Stimulated activated effector memory CD8-positive, alpha-beta T cell treated with anti-CD3 and anti-CD28 coated beads, Interleukin-12 subunit alpha, Interleukin-12 subunit beta, amount 100 ng/mL, for 72 hours (primary cell): ENCODE results near the gene PRDM9.
"Not testable (repeated sequence)": the region's sequence is repeated elsewhere in the genome, so short reads cannot be mapped to it uniquely, and the experiment has no call there.

Experiments used
- ATAC-seq: fragments of 150-1000 bp; cut with Tn5 transposase; 2 replicates; pipeline ENCODE4 v1.10.0; 2021
- DNase-seq, 2 donors: peaks; one replicate each; pipeline ENCODE4 v3.0.0; 2021 to 2022; ENCODE audit warnings: low spot score in 2 of 2
- H3K27ac Mint-ChIP-seq: one replicate; pipeline ENCODE4 v1.8.0; 2022; ENCODE audit warnings: mild to moderate bottlenecking, mixed read lengths
- H3K36me3 Mint-ChIP-seq: one replicate; pipeline ENCODE4 v1.8.0; 2022; ENCODE audit warnings: mild to moderate bottlenecking, mixed read lengths
- H3K4me1 Mint-ChIP-seq: one replicate; pipeline ENCODE4 v1.8.0; 2022; ENCODE audit warnings: mixed read lengths
- H3K4me3 Mint-ChIP-seq: one replicate; pipeline ENCODE4 v1.8.0; 2022; ENCODE audit warnings: mild to moderate bottlenecking, mixed read lengths
- H3K9me3 Mint-ChIP-seq: one replicate; pipeline ENCODE4 v1.8.0; 2022; ENCODE audit warnings: mixed read lengths

The PRDM9 gene

GRCh38 chr5:23507278-23507685, at the start of gene PRDM9:
PRDM9 (plus strand) TSS chr5:23507609; CDS start chr5:23509034, 1,425 bp downstream.
- no peaks in the 10 kb centered on the region for H3K4me1 Mint-ChIP-seq
- no peak within 1 kb of the TSS for H3K27ac Mint-ChIP-seq
- H3K9me3 Mint-ChIP-seq: peaks cover 15% of the 10 kb centered on the region
- DNase-seq: no peak
- no peaks in the 10 kb centered on the region for H3K36me3 Mint-ChIP-seq
- peak; percentile 24 for ATAC-seq
- no peak within 1 kb of the TSS for H3K4me3 Mint-ChIP-seq

DNA sequence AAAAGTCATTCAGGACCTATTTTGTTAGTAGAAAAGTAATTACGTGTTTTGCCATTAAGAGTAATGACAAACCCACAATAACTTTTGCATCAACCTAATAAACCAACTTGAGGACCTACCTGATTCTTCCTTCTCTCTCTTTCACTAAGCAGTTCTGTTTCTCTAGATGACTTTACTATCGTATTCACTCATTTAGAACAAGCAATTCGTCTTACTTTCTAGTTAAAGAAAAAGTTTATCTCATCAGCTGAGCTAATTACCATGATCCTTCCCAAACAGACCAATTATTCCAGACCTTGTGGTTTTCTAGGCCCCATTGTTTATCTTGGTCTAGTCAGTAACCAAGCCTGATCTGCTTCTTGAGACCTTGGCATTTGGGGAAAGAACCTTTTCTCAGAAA, 49.6 kb upstream of the PRDM9 start:
- Mint-ChIP-seq H3K9me3 (peaks cover 27% of the 10 kb centered on the region), H3K36me3 (no peaks in the 10 kb centered on the region), H3K27ac (no peak overlapping the region), H3K4me1 (no peaks in the 10 kb centered on the region), H3K4me3 (no peak overlapping the region)
- ATAC-seq (no peak), DNase-seq (no peak)

- Mint-ChIP-seq H3K4me1 (no peaks in the 10 kb centered on the region), H3K9me3 (peaks cover 23% of the 10 kb centered on the region), H3K27ac (no peak overlapping the region), H3K36me3 (no peaks in the 10 kb centered on the region), H3K4me3 (no peak overlapping the region)
- ATAC-seq (no peak), DNase-seq (no peak)
These were observed 48.2 kb upstream of the PRDM9 start for GRCh38 chr5:23459214-23459613.

- H3K36me3 Mint-ChIP-seq: no peaks in the 10 kb centered on the region
- H3K9me3 Mint-ChIP-seq: peaks cover 20% of the 10 kb centered on the region
- H3K4me3 Mint-ChIP-seq: no peak overlapping the region
- H3K4me1 Mint-ChIP-seq: no peaks in the 10 kb centered on the region
- no peak overlapping the region for H3K27ac Mint-ChIP-seq
- no peak for DNase-seq
- no peak for ATAC-seq
These were observed 45.8 kb upstream of the PRDM9 start for GRCh38 chr5:23461576-23461975.

DNA sequence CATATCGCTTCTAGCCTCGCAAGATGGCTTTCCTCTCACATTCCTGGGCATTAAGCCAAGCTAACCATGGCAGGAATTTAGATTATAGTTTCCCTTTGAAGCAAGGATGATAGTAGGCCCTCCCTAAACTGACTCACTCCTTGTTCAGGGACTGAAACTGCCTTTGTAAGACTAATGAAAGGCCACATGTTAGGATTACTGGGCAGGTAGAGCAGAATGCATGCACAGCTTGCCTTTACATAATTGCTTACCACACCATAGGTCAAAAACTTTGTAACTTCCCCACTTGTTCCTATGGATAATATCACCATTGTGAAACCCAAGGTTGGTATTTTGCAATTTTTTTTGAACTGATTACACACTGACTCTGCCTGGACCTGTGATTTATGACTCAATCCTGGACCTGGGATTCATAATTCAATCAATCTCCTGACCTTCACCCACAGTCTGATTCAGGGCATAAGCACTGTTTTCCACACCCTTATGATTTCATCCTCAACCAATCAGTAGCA, 41.0 kb upstream of the PRDM9 start:
- Mint-ChIP-seq H3K4me3 (no peak overlapping the region), H3K9me3 (peaks cover 22% of the 10 kb centered on the region), H3K27ac (no peak overlapping the region), H3K36me3 (no peaks in the 10 kb centered on the region), H3K4me1 (no peaks in the 10 kb centered on the region)
- ATAC-seq (no peak), DNase-seq (no peak)

GRCh38 chr5:23468658-23469057, 38.8 kb upstream of the PRDM9 start:
- H3K36me3 Mint-ChIP-seq: no peaks in the 10 kb centered on the region
- ATAC-seq (no peak), DNase-seq (no peak)
- H3K9me3 Mint-ChIP-seq: peaks cover 16% of the 10 kb centered on the region
- H3K4me3 Mint-ChIP-seq: no peak overlapping the region
- H3K4me1 Mint-ChIP-seq: no peaks in the 10 kb centered on the region
- H3K27ac Mint-ChIP-seq: no peak overlapping the region

GRCh38 chr5:23473915-23474314, 33.5 kb upstream of the PRDM9 start:
- Mint-ChIP-seq H3K4me3 (no peak overlapping the region), H3K4me1 (no peaks in the 10 kb centered on the region), H3K27ac (no peak overlapping the region), H3K9me3 (peaks cover 4% of the 10 kb centered on the region), H3K36me3 (no peaks in the 10 kb centered on the region)
- DNase-seq (no peak), ATAC-seq (no peak)

GRCh38 chr5:23474315-23474714, 33.1 kb upstream of the PRDM9 start:
- DNase-seq (no peak), ATAC-seq (no peak)
- Mint-ChIP-seq H3K4me1 (no peaks in the 10 kb centered on the region), H3K36me3 (no peaks in the 10 kb centered on the region), H3K9me3 (peaks cover 5% of the 10 kb centered on the region), H3K4me3 (no peak overlapping the region), H3K27ac (no peak overlapping the region)

GRCh38 chr5:23476580-23476979, 30.8 kb upstream of the PRDM9 start:
- ATAC-seq (no peak), DNase-seq (no peak)
- Mint-ChIP-seq H3K27ac (no peak overlapping the region), H3K4me3 (no peak overlapping the region), H3K36me3 (no peaks in the 10 kb centered on the region), H3K9me3 (peaks cover 4% of the 10 kb centered on the region), H3K4me1 (no peaks in the 10 kb centered on the region)

GRCh38 chr5:23482642-23483041, 24.8 kb upstream of the PRDM9 start:
- no peaks in the 10 kb centered on the region for H3K4me1 Mint-ChIP-seq
- peaks cover 13% of the 10 kb centered on the region for H3K9me3 Mint-ChIP-seq
- DNase-seq: no peak
- no peak for ATAC-seq
- H3K4me3 Mint-ChIP-seq: no peak overlapping the region
- H3K27ac Mint-ChIP-seq: no peak overlapping the region
- H3K36me3 Mint-ChIP-seq: no peaks in the 10 kb centered on the region

DNA sequence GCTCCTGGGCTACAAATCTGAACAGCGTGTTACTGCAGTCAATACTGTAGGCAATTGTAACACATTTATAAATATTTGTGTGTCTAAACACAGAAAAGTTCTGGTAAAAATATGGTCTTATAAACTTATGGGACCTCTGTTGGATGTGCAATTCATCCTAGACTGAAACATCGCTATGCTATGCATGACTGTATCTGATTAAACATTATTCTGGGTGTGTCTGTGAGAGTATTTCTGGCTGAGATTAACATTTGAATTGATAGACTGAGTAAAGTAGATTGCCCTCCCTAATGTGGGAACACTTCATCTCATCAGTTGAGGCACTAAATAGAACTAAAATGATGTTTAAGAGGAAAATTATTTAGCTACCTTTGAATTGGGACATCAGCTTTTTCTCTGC, 24.3 kb upstream of the PRDM9 start:
- no peak for DNase-seq
- ATAC-seq: no peak

DNA sequence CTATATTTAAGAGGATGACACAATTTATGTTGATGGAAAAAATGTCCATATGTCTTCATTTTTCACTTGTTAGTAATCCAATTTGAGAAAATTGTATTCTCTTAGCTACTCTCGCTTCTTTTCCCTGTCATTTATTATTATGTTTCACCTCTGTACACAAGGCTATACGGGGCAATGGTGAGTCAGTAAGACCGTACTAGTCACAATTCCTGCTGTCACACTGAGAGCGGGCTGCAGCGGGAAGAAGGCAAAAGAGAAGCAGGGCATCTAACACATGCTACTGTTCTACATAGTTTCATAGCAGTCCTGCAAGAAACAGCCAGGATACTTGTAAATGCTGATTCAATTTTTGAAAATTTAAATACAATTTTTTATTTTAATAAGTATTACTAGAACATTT, 23.3 kb upstream of the PRDM9 start:
- no peak overlapping the region for H3K4me3 Mint-ChIP-seq
- no peaks in the 10 kb centered on the region for H3K4me1 Mint-ChIP-seq
- DNase-seq: no peak
- no peak overlapping the region for H3K27ac Mint-ChIP-seq
- peaks cover 17% of the 10 kb centered on the region for H3K9me3 Mint-ChIP-seq
- H3K36me3 Mint-ChIP-seq: no peaks in the 10 kb centered on the region
- ATAC-seq: no peak

More for the DNA sequence above, 24.3 kb upstream of the PRDM9 start:
- Mint-ChIP-seq H3K9me3 (peaks cover 15% of the 10 kb centered on the region), H3K36me3 (no peaks in the 10 kb centered on the region), H3K27ac (no peak overlapping the region), H3K4me3 (no peak overlapping the region), H3K4me1 (no peaks in the 10 kb centered on the region)

- DNase-seq, H3K4me1 Mint-ChIP-seq, H3K36me3 Mint-ChIP-seq, ATAC-seq, H3K4me3 Mint-ChIP-seq, H3K27ac Mint-ChIP-seq: not testable (repeated sequence)
- H3K9me3 Mint-ChIP-seq: peaks cover 24% of the 10 kb centered on the region
These were observed 21.2 kb upstream of the PRDM9 start for GRCh38 chr5:23486227-23486626.

DNA sequence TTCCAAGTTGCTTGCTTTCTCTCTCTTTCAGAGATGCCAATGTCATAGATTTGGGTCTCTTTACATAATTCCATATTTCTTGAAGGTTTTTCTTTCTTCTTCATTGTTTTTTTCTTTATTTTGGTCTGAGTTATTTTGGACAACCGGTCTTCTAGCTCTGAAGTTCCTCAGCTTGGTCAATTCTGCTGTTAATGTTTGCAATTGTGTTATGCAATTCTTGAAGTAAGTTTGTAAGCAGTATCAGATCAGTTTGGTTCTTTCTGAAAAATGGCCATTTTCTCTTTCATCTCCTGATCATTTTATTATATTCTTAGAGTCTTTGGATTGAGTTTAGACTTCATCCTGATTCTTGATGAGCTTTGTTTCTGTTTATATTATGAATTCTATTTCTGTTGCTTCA, 16.4 kb upstream of the PRDM9 start:
- Mint-ChIP-seq H3K27ac (no peak overlapping the region), H3K4me3 (no peak overlapping the region), H3K4me1 (no peaks in the 10 kb centered on the region), H3K9me3 (peaks cover 26% of the 10 kb centered on the region), H3K36me3 (no peaks in the 10 kb centered on the region)
- no peak for DNase-seq
- ATAC-seq: no peak

DNA sequence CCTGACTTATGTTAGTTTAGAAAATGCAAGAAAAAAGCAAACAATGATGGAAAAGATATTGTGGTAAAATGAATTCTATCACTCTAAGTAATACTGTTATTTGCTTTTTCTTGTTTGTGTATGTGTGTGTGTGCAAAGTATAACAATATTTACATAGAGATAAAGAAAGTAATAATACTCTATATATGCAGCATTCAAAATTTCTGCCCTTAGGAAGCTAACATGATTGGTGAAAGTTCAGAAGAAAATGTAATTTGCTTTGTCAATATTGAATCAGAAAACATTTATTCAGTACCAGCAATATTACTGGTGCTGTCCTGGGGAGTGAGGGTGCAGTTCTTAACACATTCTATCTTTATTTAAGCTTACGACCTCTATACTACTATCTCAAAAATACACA, 12.9 kb upstream of the PRDM9 start:
- no peaks in the 10 kb centered on the region for H3K36me3 Mint-ChIP-seq
- no peaks in the 10 kb centered on the region for H3K4me1 Mint-ChIP-seq
- DNase-seq: no peak
- no peak overlapping the region for H3K27ac Mint-ChIP-seq
- no peak overlapping the region for H3K4me3 Mint-ChIP-seq
- no peak for ATAC-seq
- H3K9me3 Mint-ChIP-seq: peaks cover 24% of the 10 kb centered on the region

DNA sequence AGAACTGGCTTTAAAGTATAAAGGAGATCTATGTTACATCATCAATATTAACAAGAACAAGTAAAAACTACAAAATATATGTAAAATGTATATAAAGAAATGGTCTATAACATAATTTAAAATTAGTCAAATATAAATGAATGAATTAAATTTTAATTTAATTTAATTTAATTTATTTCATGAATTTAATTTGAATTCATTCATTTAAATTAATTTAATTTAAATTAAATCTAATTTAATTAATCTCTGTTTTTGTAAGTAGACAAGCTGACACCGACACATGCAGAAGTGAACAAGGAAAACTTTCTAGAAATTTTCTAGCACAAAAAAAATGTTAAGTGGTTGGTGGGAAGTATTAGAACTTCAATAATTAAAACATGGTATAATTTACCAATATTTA, 10.8 kb upstream of the PRDM9 start:
- Mint-ChIP-seq H3K27ac (no peak overlapping the region), H3K36me3 (no peaks in the 10 kb centered on the region), H3K9me3 (peaks cover 19% of the 10 kb centered on the region), H3K4me1 (no peaks in the 10 kb centered on the region), H3K4me3 (no peak overlapping the region)
- DNase-seq (no peak), ATAC-seq (no peak)
